WTC11 (cell line): ENCODE data around the gene SLC5A2. TPM values are rescaled to one million over a fixed set of nuclear protein-coding genes. Genes with fewer than 3 reads are reported as not detected.

Experiments used
- ATAC-seq: fragments of 200-7000 bp; cut with Tn5 transposase; 2 replicates; pipeline ENCODE4 v1.10.0; 2021; ENCODE audit warnings: mild to moderate bottlenecking, moderate library complexity
- CTCF ChIA-PET: fragments of 300-600 bp; sonication (Branson Sonifier 250); formaldehyde crosslinking; loops from one replicate; lab custom pipeline; 2021; ENCODE audit warnings: antibody characterized with exemption; lab: Charles Lee
- POLR2A ChIA-PET: fragments of 350-600 bp; sonication (Branson Sonifier 250); formaldehyde crosslinking; loops from one replicate; lab custom pipeline; 2021; ENCODE audit warnings: antibody characterized with exemption; lab: Charles Lee
- DNase-seq: peaks from one replicate; pipeline ENCODE4 v3.0.0; 2021; ENCODE audit warnings: low spot score
- H3K27ac Mint-ChIP-seq: 2 replicates; pipeline ENCODE4 v1.8.0; 2021; ENCODE audit warnings: mixed read lengths
- H3K27me3 Mint-ChIP-seq: 2 replicates; pipeline ENCODE4 v1.8.0; 2021; ENCODE audit warnings: low read depth, mild to moderate bottlenecking, moderate library complexity, mixed read lengths
- H3K36me3 Mint-ChIP-seq: 2 replicates; pipeline ENCODE4 v1.8.0; 2021; ENCODE audit warnings: mixed read lengths
- H3K4me1 Mint-ChIP-seq: 2 replicates; pipeline ENCODE4 v1.8.0; 2022; ENCODE audit warnings: mixed read lengths
- H3K4me3 Mint-ChIP-seq: 2 replicates; pipeline ENCODE4 v1.8.0; 2021; ENCODE audit warnings: mild to moderate bottlenecking, moderate library complexity, mixed read lengths
- H3K9me3 Mint-ChIP-seq: 2 replicates; pipeline ENCODE4 v1.8.0; 2021; ENCODE audit warnings: mixed read lengths
- ETV6 ChIP-seq: sonication (generic); formaldehyde crosslinking; IDR thresholded peaks from 2 replicates; pipeline ENCODE4 v1.8.1; 2022; ENCODE audit warnings: mild to moderate bottlenecking, missing genetic modification reagents
- NFATC4 ChIP-seq: fragments of 250-450 bp; sonication (Bioruptor Pico); IDR thresholded peaks from 2 replicates; pipeline ENCODE4 v1.9.0; 2021; ENCODE audit warnings: mild to moderate bottlenecking
- NFE2L1 ChIP-seq: sonication (generic); formaldehyde crosslinking; IDR thresholded peaks from 2 replicates; pipeline ENCODE4 v1.8.1; 2023; ENCODE audit warnings: missing genetic modification reagents
- NR2C2 ChIP-seq: sonication (generic); formaldehyde crosslinking; IDR thresholded peaks from 2 replicates; pipeline ENCODE4 v1.8.0; 2022; ENCODE audit warnings: mild to moderate bottlenecking, missing genetic modification reagents
- NR3C1 ChIP-seq: sonication (generic); formaldehyde crosslinking; conservative IDR thresholded peaks from 2 replicates; pipeline ENCODE4 v1.8.1; 2023; ENCODE audit warnings: low read depth, mild to moderate bottlenecking, missing genetic modification reagents
- OVOL2 ChIP-seq: fragments of 250-450 bp; sonication (Bioruptor Pico); IDR thresholded peaks from 2 replicates; pipeline ENCODE4 v1.9.0; 2021; ENCODE audit warnings: mild to moderate bottlenecking, borderline replicate concordance
- PRRX2 ChIP-seq: fragments of 250-450 bp; sonication (Bioruptor Pico); IDR thresholded peaks from 2 replicates; pipeline ENCODE4 v1.8.0; 2021; ENCODE audit warnings: mild to moderate bottlenecking
- SOX15 ChIP-seq: fragments of 250-450 bp; sonication (Bioruptor Pico); IDR thresholded peaks from 2 replicates; pipeline ENCODE4 v1.9.0; 2021; ENCODE audit warnings: mild to moderate bottlenecking
- ZBTB21 ChIP-seq: sonication (generic); formaldehyde crosslinking; IDR thresholded peaks from 2 replicates; pipeline ENCODE4 v1.8.1; 2023; ENCODE audit warnings: mild to moderate bottlenecking, missing genetic modification reagents, borderline replicate concordance
- ZNF138 ChIP-seq: sonication (generic); formaldehyde crosslinking; conservative IDR thresholded peaks from 2 replicates; pipeline ENCODE4 v1.8.1; 2022; ENCODE audit warnings: mild to moderate bottlenecking, moderate library complexity, missing genetic modification reagents
- ZNF219 ChIP-seq: sonication (generic); formaldehyde crosslinking; IDR thresholded peaks from 2 replicates; pipeline ENCODE4 v1.8.0; 2023; ENCODE audit warnings: missing genetic modification reagents, mild to moderate bottlenecking, borderline replicate concordance
- ZNF232 ChIP-seq: sonication (generic); formaldehyde crosslinking; IDR thresholded peaks from 2 replicates; pipeline ENCODE4 v1.8.0; 2022; ENCODE audit warnings: mild to moderate bottlenecking, missing genetic modification reagents
- ZNF263 ChIP-seq: sonication (generic); formaldehyde crosslinking; IDR thresholded peaks from 2 replicates; pipeline ENCODE4 v1.8.1; 2022; ENCODE audit warnings: low read depth, mild to moderate bottlenecking, moderate library complexity, missing genetic modification reagents
- ZNF317 ChIP-seq: sonication (generic); formaldehyde crosslinking; IDR thresholded peaks from 2 replicates; pipeline ENCODE4 v1.8.1; 2023; ENCODE audit warnings: low read depth, mild to moderate bottlenecking, moderate library complexity, missing genetic modification reagents, borderline replicate concordance
- ZNF416 ChIP-seq: fragments of 250-450 bp; sonication (Bioruptor Pico); IDR thresholded peaks from 2 replicates; pipeline ENCODE4 v1.9.0; 2021; ENCODE audit warnings: mild to moderate bottlenecking, inconsistent platforms
- total RNA-seq: library from RNA; stranded (reverse); gene quantifications from 3 replicates; pipeline ENCODE4 v1.2.3, GENCODE V29; 2021
- TF ChIP-seq, protein P1 (sequence below): sonication (generic); formaldehyde crosslinking; IDR thresholded peaks from 2 replicates; pipeline ENCODE4 v1.8.1; 2022; ENCODE audit warnings: missing genetic modification reagents, borderline replicate concordance
- TF ChIP-seq, protein P2 (sequence below): sonication (generic); formaldehyde crosslinking; IDR thresholded peaks from 2 replicates; pipeline ENCODE4 v1.8.1; 2022; ENCODE audit warnings: low read depth, missing genetic modification reagents, borderline replicate concordance
- TF ChIP-seq, protein P3 (sequence below): sonication (generic); formaldehyde crosslinking; IDR thresholded peaks from 2 replicates; pipeline ENCODE4 v1.8.1; 2023; ENCODE audit warnings: mild to moderate bottlenecking, missing genetic modification reagents, borderline replicate concordance
- TF ChIP-seq, protein P4 (sequence below): fragments of 200-600 bp; IDR thresholded peaks from 2 replicates; pipeline ENCODE4 v1.8.0; 2022; ENCODE audit warnings: antibody characterized with exemption
- TF ChIP-seq, protein P5 (sequence below): sonication (generic); formaldehyde crosslinking; conservative IDR thresholded peaks from 2 replicates; pipeline ENCODE4 v1.8.1; 2022; ENCODE audit warnings: mild to moderate bottlenecking, missing genetic modification reagents

The SLC5A2 gene
- total RNA-seq, 1 experiment from 2014 or later, result 0.83 TPM

DNA sequence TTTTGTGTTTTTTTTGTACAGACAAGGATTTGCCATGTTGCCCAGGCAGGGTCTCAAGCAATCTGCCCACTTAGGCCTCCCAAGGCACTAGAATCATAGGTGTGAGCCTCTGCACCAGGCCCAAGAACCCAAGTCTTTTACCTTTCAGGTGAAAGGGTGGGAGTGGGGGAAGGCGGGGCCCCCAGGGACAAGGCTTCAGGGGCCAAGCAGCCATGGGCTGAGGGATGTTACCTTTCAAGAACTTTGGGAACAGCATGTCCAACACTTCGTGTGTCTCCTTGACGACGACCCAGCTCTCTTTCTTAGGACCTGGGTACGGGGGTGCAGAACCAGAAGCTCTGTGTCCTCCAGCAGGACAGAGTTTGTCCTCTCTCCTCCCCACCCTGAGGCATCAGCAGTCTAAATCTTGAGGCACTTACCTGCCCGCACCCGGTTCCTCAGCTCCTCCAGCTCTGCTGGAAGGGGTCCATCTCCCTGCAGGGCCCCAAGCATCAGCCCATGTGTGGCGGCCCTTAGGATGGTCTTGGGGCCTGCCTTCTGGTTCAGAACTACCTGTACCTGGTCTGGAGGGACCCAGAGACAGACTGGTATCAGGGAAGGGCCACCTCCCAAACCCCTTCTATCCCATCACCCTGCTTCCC lies 9.0 kb downstream of the SLC5A2 start (continued):
- TF ChIP-seq, protein P1, sequence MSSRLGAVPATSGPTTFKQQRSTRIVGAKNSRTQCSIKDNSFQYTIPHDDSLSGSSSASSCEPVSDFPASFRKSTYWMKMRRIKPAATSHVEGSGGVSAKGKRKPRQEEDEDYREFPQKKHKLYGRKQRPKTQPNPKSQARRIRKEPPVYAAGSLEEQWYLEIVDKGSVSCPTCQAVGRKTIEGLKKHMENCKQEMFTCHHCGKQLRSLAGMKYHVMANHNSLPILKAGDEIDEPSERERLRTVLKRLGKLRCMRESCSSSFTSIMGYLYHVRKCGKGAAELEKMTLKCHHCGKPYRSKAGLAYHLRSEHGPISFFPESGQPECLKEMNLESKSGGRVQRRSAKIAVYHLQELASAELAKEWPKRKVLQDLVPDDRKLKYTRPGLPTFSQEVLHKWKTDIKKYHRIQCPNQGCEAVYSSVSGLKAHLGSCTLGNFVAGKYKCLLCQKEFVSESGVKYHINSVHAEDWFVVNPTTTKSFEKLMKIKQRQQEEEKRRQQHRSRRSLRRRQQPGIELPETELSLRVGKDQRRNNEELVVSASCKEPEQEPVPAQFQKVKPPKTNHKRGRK, result no peak
- TF ChIP-seq, protein P2, sequence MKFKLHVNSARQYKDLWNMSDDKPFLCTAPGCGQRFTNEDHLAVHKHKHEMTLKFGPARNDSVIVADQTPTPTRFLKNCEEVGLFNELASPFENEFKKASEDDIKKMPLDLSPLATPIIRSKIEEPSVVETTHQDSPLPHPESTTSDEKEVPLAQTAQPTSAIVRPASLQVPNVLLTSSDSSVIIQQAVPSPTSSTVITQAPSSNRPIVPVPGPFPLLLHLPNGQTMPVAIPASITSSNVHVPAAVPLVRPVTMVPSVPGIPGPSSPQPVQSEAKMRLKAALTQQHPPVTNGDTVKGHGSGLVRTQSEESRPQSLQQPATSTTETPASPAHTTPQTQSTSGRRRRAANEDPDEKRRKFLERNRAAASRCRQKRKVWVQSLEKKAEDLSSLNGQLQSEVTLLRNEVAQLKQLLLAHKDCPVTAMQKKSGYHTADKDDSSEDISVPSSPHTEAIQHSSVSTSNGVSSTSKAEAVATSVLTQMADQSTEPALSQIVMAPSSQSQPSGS, result no peak
- no peak for TF ChIP-seq SOX15 (CRISPR knock-in tag)
- TF ChIP-seq, protein P3, sequence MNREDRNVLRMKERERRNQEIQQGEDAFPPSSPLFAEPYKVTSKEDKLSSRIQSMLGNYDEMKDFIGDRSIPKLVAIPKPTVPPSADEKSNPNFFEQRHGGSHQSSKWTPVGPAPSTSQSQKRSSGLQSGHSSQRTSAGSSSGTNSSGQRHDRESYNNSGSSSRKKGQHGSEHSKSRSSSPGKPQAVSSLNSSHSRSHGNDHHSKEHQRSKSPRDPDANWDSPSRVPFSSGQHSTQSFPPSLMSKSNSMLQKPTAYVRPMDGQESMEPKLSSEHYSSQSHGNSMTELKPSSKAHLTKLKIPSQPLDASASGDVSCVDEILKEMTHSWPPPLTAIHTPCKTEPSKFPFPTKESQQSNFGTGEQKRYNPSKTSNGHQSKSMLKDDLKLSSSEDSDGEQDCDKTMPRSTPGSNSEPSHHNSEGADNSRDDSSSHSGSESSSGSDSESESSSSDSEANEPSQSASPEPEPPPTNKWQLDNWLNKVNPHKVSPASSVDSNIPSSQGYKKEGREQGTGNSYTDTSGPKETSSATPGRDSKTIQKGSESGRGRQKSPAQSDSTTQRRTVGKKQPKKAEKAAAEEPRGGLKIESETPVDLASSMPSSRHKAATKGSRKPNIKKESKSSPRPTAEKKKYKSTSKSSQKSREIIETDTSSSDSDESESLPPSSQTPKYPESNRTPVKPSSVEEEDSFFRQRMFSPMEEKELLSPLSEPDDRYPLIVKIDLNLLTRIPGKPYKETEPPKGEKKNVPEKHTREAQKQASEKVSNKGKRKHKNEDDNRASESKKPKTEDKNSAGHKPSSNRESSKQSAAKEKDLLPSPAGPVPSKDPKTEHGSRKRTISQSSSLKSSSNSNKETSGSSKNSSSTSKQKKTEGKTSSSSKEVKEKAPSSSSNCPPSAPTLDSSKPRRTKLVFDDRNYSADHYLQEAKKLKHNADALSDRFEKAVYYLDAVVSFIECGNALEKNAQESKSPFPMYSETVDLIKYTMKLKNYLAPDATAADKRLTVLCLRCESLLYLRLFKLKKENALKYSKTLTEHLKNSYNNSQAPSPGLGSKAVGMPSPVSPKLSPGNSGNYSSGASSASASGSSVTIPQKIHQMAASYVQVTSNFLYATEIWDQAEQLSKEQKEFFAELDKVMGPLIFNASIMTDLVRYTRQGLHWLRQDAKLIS (CRISPR knock-in tag), result no peak
- TF ChIP-seq ZNF416 (CRISPR knock-in tag), result no peak
- no peak for TF ChIP-seq ZNF219
- no peak for TF ChIP-seq ZNF138 (CRISPR knock-in tag)

DNA sequence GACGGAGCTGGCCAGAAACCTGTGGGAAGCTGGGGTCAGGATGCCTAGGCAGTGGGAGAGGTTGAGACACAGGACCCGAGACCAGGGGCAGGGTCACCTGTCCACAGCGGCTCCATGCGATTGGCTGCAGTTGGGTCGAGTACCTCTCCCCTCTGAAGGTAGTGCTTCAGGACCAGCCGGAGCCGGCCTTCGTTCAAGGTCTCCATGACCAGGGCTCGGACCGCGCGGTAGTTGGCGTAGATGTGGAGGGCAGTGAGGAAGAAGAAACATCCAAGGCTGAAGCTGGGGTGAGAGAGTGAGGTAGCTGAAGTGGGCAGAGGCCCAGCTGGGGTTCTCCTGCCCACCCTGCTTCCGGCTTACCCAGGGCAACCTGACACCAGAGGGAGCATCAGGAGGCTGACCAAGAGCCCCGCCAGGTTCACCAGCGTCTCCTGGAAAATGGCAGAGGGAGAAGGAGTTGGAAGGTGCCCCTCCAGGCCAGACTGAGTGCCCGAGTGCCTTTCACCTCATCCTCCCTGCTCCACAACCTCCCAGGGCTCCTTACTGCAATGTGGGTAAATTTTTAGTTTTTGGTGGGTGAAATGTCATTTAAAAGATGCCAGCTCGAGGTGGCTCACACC lies 10.7 kb downstream of the SLC5A2 start:
- Mint-ChIP-seq H3K4me1 (no peaks in the 10 kb centered on the region), H3K27me3 (peaks cover 23% of the 10 kb centered on the region), H3K4me3 (no peak overlapping the region), H3K27ac (no peak overlapping the region), H3K36me3 (peaks cover 20% of the 10 kb centered on the region), H3K9me3 (no peaks in the 10 kb centered on the region)
- DNase-seq, result no peak
- ChIA-PET CTCF (interaction anchor here (1.0 kb wide), 1 partner anchor 33 kb away, joined by 3 read pairs; no protein-coding TSS in a partner anchor), POLR2A (no interaction called here)
- ATAC-seq, result no peak
- no peak for TF ChIP-seq ZBTB21 (CRISPR knock-in tag)
- no peak for TF ChIP-seq ZNF232 (CRISPR knock-in tag)
- TF ChIP-seq PRRX2 (CRISPR knock-in tag), result no peak
- no peak for TF ChIP-seq ETV6 (CRISPR knock-in tag)
- TF ChIP-seq, protein P4, sequence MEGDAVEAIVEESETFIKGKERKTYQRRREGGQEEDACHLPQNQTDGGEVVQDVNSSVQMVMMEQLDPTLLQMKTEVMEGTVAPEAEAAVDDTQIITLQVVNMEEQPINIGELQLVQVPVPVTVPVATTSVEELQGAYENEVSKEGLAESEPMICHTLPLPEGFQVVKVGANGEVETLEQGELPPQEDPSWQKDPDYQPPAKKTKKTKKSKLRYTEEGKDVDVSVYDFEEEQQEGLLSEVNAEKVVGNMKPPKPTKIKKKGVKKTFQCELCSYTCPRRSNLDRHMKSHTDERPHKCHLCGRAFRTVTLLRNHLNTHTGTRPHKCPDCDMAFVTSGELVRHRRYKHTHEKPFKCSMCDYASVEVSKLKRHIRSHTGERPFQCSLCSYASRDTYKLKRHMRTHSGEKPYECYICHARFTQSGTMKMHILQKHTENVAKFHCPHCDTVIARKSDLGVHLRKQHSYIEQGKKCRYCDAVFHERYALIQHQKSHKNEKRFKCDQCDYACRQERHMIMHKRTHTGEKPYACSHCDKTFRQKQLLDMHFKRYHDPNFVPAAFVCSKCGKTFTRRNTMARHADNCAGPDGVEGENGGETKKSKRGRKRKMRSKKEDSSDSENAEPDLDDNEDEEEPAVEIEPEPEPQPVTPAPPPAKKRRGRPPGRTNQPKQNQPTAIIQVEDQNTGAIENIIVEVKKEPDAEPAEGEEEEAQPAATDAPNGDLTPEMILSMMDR, result no peak
- no peak for TF ChIP-seq OVOL2
- TF ChIP-seq NFATC4 (CRISPR knock-in tag), result no peak
- no peak for TF ChIP-seq ZNF317
- no peak for TF ChIP-seq ZNF263 (CRISPR knock-in tag)
- TF ChIP-seq NFE2L1 (CRISPR knock-in tag), result no peak
- TF ChIP-seq, protein P5, sequence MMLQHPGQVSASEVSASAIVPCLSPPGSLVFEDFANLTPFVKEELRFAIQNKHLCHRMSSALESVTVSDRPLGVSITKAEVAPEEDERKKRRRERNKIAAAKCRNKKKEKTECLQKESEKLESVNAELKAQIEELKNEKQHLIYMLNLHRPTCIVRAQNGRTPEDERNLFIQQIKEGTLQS (CRISPR knock-in tag), result no peak
- TF ChIP-seq NR2C2 (CRISPR knock-in tag), result no peak
- TF ChIP-seq NR3C1 (CRISPR knock-in tag), result no peak
